IPS-18a (cell line): ENCODE data around the gene KNDC1.
A peak's percentile ranks its signal among the peaks of the same experiment; 100 is the strongest.

Experiments
- H3K27ac ChIP-seq: one replicate; pipeline ENCODE4 v1.5.1; 2013; ENCODE audit warnings: low read length
- H3K27me3 ChIP-seq: one replicate; pipeline ENCODE4 v1.6.1; 2013; ENCODE audit warnings: mild to moderate bottlenecking, low read length; ENCODE audit not compliant: control insufficient read depth, insufficient read depth
- H3K36me3 ChIP-seq: one replicate; pipeline ENCODE4 v1.6.1; 2013; ENCODE audit warnings: low read depth, low read length; ENCODE audit not compliant: control insufficient read depth
- H3K4me1 ChIP-seq: one replicate; pipeline ENCODE4 v1.6.1; 2013; ENCODE audit warnings: low read depth, low read length; ENCODE audit not compliant: control insufficient read depth
- H3K4me3 ChIP-seq: one replicate; pipeline ENCODE4 v1.5.1; 2013; ENCODE audit warnings: low read length
- H3K9ac ChIP-seq: one replicate; pipeline ENCODE4 v1.6.1; 2013; ENCODE audit warnings: mild to moderate bottlenecking, low read length, moderate library complexity
- H3K9me3 ChIP-seq: one replicate; pipeline ENCODE4 v1.6.1; 2013; ENCODE audit warnings: low read depth, low read length; ENCODE audit not compliant: control insufficient read depth

The KNDC1 gene

GRCh38 chr10:133159611-133159949 is 439 bp upstream of the KNDC1 start:
- no peaks in the 10 kb centered on the region for H3K36me3 ChIP-seq
- H3K9ac ChIP-seq: no peak overlapping the region
- H3K4me3 ChIP-seq: no peak overlapping the region
- peaks cover 10% of the 10 kb centered on the region for H3K27me3 ChIP-seq
- peaks cover 10% of the 10 kb centered on the region for H3K4me1 ChIP-seq
- no peaks in the 10 kb centered on the region for H3K9me3 ChIP-seq
- no peak overlapping the region for H3K27ac ChIP-seq

- Histone ChIP-seq H3K4me1 (peaks cover 10% of the 10 kb centered on the region), H3K27me3 (peaks cover 10% of the 10 kb centered on the region), H3K9ac (peak overlapping the region; percentile 7), H3K27ac (no peak overlapping the region), H3K36me3 (no peaks in the 10 kb centered on the region), H3K4me3 (peak overlapping the region; percentile 68), H3K9me3 (no peaks in the 10 kb centered on the region)
Measured at GRCh38 chr10:133160826-133161471, 930 bp downstream of the KNDC1 start.

- peak overlapping the region; percentile 68 for H3K4me3 ChIP-seq
- no peak overlapping the region for H3K9ac ChIP-seq
Measured at GRCh38 chr10:133161486-133162109, 1.6 kb downstream of the KNDC1 start.

GRCh38 chr10:133162178-133162909 is 2.3 kb downstream of the KNDC1 start:
- Histone ChIP-seq H3K4me1 (peaks cover 10% of the 10 kb centered on the region), H3K9ac (no peak overlapping the region), H3K27ac (no peak overlapping the region), H3K27me3 (peaks cover 10% of the 10 kb centered on the region), H3K9me3 (no peaks in the 10 kb centered on the region), H3K36me3 (no peaks in the 10 kb centered on the region), H3K4me3 (no peak overlapping the region)

More at GRCh38 chr10:133161486-133162109, 1.6 kb downstream of the KNDC1 start:
- H3K27me3 ChIP-seq: peaks cover 10% of the 10 kb centered on the region
- H3K27ac ChIP-seq: no peak overlapping the region
- no peaks in the 10 kb centered on the region for H3K9me3 ChIP-seq
- peaks cover 10% of the 10 kb centered on the region for H3K4me1 ChIP-seq
- H3K36me3 ChIP-seq: no peaks in the 10 kb centered on the region

- Histone ChIP-seq H3K4me3 (no peak overlapping the region), H3K4me1 (peaks cover 10% of the 10 kb centered on the region), H3K9ac (no peak overlapping the region), H3K36me3 (no peaks in the 10 kb centered on the region), H3K27ac (no peak overlapping the region), H3K9me3 (no peaks in the 10 kb centered on the region), H3K27me3 (peaks cover 10% of the 10 kb centered on the region)
Measured at GRCh38 chr10:133162910-133163856, 3.2 kb downstream of the KNDC1 start.

GRCh38 chr10:133163889-133164815 is 4.1 kb downstream of the KNDC1 start:
- H3K9ac ChIP-seq: no peak overlapping the region
- no peaks in the 10 kb centered on the region for H3K36me3 ChIP-seq
- no peaks in the 10 kb centered on the region for H3K9me3 ChIP-seq
- H3K27ac ChIP-seq: no peak overlapping the region
- H3K4me1 ChIP-seq: peaks cover 7% of the 10 kb centered on the region
- no peak overlapping the region for H3K4me3 ChIP-seq
- H3K27me3 ChIP-seq: peaks cover 10% of the 10 kb centered on the region

GRCh38 chr10:133164816-133165555 is 5.0 kb downstream of the KNDC1 start:
- H3K9ac ChIP-seq: no peak overlapping the region
- H3K9me3 ChIP-seq: no peaks in the 10 kb centered on the region
- H3K4me1 ChIP-seq: peaks cover 7% of the 10 kb centered on the region
- H3K4me3 ChIP-seq: no peak overlapping the region
- peaks cover 10% of the 10 kb centered on the region for H3K27me3 ChIP-seq
- H3K36me3 ChIP-seq: no peaks in the 10 kb centered on the region
- no peak overlapping the region for H3K27ac ChIP-seq

GRCh38 chr10:133165556-133166503 is 5.8 kb downstream of the KNDC1 start:
- no peaks in the 10 kb centered on the region for H3K9me3 ChIP-seq
- H3K4me1 ChIP-seq: peaks cover 7% of the 10 kb centered on the region
- H3K36me3 ChIP-seq: no peaks in the 10 kb centered on the region
- H3K9ac ChIP-seq: no peak overlapping the region
- H3K27ac ChIP-seq: no peak overlapping the region
- H3K4me3 ChIP-seq: no peak overlapping the region
- H3K27me3 ChIP-seq: peaks cover 6% of the 10 kb centered on the region

GRCh38 chr10:133166504-133166827 is 6.4 kb downstream of the KNDC1 start:
- no peak overlapping the region for H3K4me3 ChIP-seq
- no peaks in the 10 kb centered on the region for H3K9me3 ChIP-seq
- no peak overlapping the region for H3K27ac ChIP-seq
- peaks cover under 1% of the 10 kb centered on the region for H3K27me3 ChIP-seq
- no peaks in the 10 kb centered on the region for H3K36me3 ChIP-seq
- H3K4me1 ChIP-seq: peaks cover 3% of the 10 kb centered on the region
- no peak overlapping the region for H3K9ac ChIP-seq
